ENCODE measurements around the gene OLFML2B.

GRCh38 chr1:161983725-161984124 is 39.9 kb downstream of the OLFML2B start:
- TF ChIP-seq CTCF (IDR thresholded peaks at IDR 0.05) (no peak), POLR2A (IDR thresholded peaks at IDR 0.05) (no peak)

Data from Peyer's patch (tissue), 4 donors.